ENCODE data around the gene PSRC1.
A peak's percentile ranks its signal among the peaks of the same experiment; 100 is the strongest.
"Not testable (repeated sequence)": the region's sequence is repeated elsewhere in the genome, so short reads cannot be mapped to it uniquely, and the experiment has no call there.

PSRC1 gene

GRCh38 chr1:109295712-109296415 is 12.9 kb upstream of the PSRC1 start:
- DNase-seq: no peak

GRCh38 chr1:109294481-109294880 is 11.5 kb upstream of the PSRC1 start:
- DNase-seq: peak; percentile 23

- no peak for DNase-seq
Observed at GRCh38 chr1:109293026-109293425, 10.1 kb upstream of the PSRC1 start.

GRCh38 chr1:109292364-109292763 is 9.4 kb upstream of the PSRC1 start:
- DNase-seq: no peak

GRCh38 chr1:109290998-109291397 is 8.1 kb upstream of the PSRC1 start:
- peak; percentile 78 for DNase-seq

- DNase-seq: no peak
Observed at GRCh38 chr1:109290137-109290536, 7.2 kb upstream of the PSRC1 start.

- DNase-seq: not testable (repeated sequence)
Observed at GRCh38 chr1:109286762-109287161, 3.8 kb upstream of the PSRC1 start.

- DNase-seq: no peak
Observed at GRCh38 chr1:109283748-109284600, 1.0 kb upstream of the PSRC1 start.

- no peak for DNase-seq
Observed at GRCh38 chr1:109282497-109282951, 421 bp downstream of the PSRC1 start.

- DNase-seq: peak; percentile 60
Observed at GRCh38 chr1:109281680-109282496, 1.1 kb downstream of the PSRC1 start.

- no peak for DNase-seq
Observed at GRCh38 chr1:109280862-109281261, 2.1 kb downstream of the PSRC1 start.

GRCh38 chr1:109279615-109280278 is 3.2 kb downstream of the PSRC1 start:
- no peak for DNase-seq

GRCh38 chr1:109277434-109278204 is 5.3 kb downstream of the PSRC1 start:
- peak; percentile 71 for DNase-seq

- DNase-seq: no peak
Observed at GRCh38 chr1:109275706-109276345, 7.1 kb downstream of the PSRC1 start.

- no peak for DNase-seq
Observed at GRCh38 chr1:109274533-109275476, 8.1 kb downstream of the PSRC1 start.

GRCh38 chr1:109273570-109274288 is 9.2 kb downstream of the PSRC1 start:
- DNase-seq: no peak

GRCh38 chr1:109272831-109273547 is 10.0 kb downstream of the PSRC1 start:
- no peak for DNase-seq

- no peak for DNase-seq
Observed at GRCh38 chr1:109272021-109272799, 10.7 kb downstream of the PSRC1 start.

Measured in inflammatory macrophage treated with lipopolysaccharide for 4 hours (primary cell).